ENCODE measurements around the gene PTPRG.
"Not testable (repeated sequence)": the region's sequence is repeated elsewhere in the genome, so short reads cannot be mapped to it uniquely, and the experiment has no call there.

PTPRG gene

GRCh38 chr3:61690016-61690415 lies 128.6 kb downstream of the PTPRG start:
- DNase-seq, result no peak

GRCh38 chr3:61691466-61691865 lies 130.1 kb downstream of the PTPRG start:
- DNase-seq, result no peak

- DNase-seq, result no peak
These were observed 135.9 kb downstream of the PTPRG start for GRCh38 chr3:61697301-61697700.

GRCh38 chr3:61698278-61699072 lies 137.1 kb downstream of the PTPRG start:
- not testable (repeated sequence) for DNase-seq

GRCh38 chr3:61699622-61700021 lies 138.3 kb downstream of the PTPRG start:
- no peak for DNase-seq

GRCh38 chr3:61701011-61701410 lies 139.6 kb downstream of the PTPRG start:
- no peak for DNase-seq

- no peak for DNase-seq
These were observed 141.1 kb downstream of the PTPRG start for GRCh38 chr3:61702453-61702852.

- no peak for DNase-seq
These were observed 143.4 kb downstream of the PTPRG start for GRCh38 chr3:61704807-61705206.

- no peak for DNase-seq
These were observed 146.1 kb downstream of the PTPRG start for GRCh38 chr3:61707492-61707891.

GRCh38 chr3:61710920-61711319 lies 149.5 kb downstream of the PTPRG start:
- not testable (repeated sequence) for DNase-seq

GRCh38 chr3:61714225-61714624 lies 152.9 kb downstream of the PTPRG start:
- DNase-seq, result no peak

GRCh38 chr3:61715886-61716527 lies 154.6 kb downstream of the PTPRG start:
- DNase-seq, result no peak

- DNase-seq, result not testable (repeated sequence)
These were observed 155.3 kb downstream of the PTPRG start for GRCh38 chr3:61716693-61717092.

GRCh38 chr3:61718565-61718964 lies 157.2 kb downstream of the PTPRG start:
- no peak for DNase-seq

GRCh38 chr3:61719278-61719977 lies 158.1 kb downstream of the PTPRG start:
- no peak for DNase-seq

- DNase-seq, result no peak
These were observed 161.7 kb downstream of the PTPRG start for GRCh38 chr3:61723038-61723437.

- DNase-seq, result no peak
These were observed 162.8 kb downstream of the PTPRG start for GRCh38 chr3:61724183-61724582.

GRCh38 chr3:61724801-61725200 lies 163.4 kb downstream of the PTPRG start:
- DNase-seq, result no peak

- no peak for DNase-seq
These were observed 164.5 kb downstream of the PTPRG start for GRCh38 chr3:61725851-61726333.

- DNase-seq, result no peak
These were observed 166.1 kb downstream of the PTPRG start for GRCh38 chr3:61727435-61727834.

GRCh38 chr3:61729038-61729634 lies 167.8 kb downstream of the PTPRG start:
- DNase-seq, result no peak

- no peak for DNase-seq
These were observed 168.7 kb downstream of the PTPRG start for GRCh38 chr3:61730056-61730455.

GRCh38 chr3:61730577-61731231 lies 169.3 kb downstream of the PTPRG start:
- DNase-seq, result no peak

Measured in activated CD4-positive, alpha-beta T cell treated with anti-CD3 and anti-CD28 coated beads, Interleukin-2, amount 50 U/mL, for 48 hours (primary cell).